ENCODE measurements around the gene PTPRB. TPM values are rescaled to one million over a fixed set of nuclear protein-coding genes. Genes with fewer than 3 reads are reported as not detected.

Gene PTPRB
- total and polyA plus RNA-seq, 2 of the 4 experiments (the other 2 are of a cell fraction) = 4.1 to 6.5 TPM

GRCh38 chr12:70639535-70639934, 2.3 kb upstream of the PTPRB start:
- no TSS peak for BruUV-seq (replicated peaks)
- H3K79me1 ChIP-seq (ENCODE audit: low read depth in 1 of 2, low read length in 2 of 2) = no peaks in the 10 kb centered on the region
- no peak overlapping the region for H3K56ac ChIP-seq (ENCODE audit: extremely low read depth, insufficient read depth, low read length)
- no peaks in the 10 kb centered on the region for H3K4me1 ChIP-seq (ENCODE audit: control insufficient read depth, insufficient read depth, low read length)
- dilution Hi-C loops (cut with HindIII; ENCODE audit: low sequenced_read_pairs, unreplicated experiment) (no loop called here), in situ Hi-C loops (cut with MboI; ENCODE audit: low sequenced_read_pairs) (no loop called here), intact Hi-C loops (cut with micrococcal nuclease) (no loop called here)
- H2BK120ac ChIP-seq (ENCODE audit: low read depth, low read length) = no peak overlapping the region
- H4K8ac ChIP-seq (ENCODE audit: low read depth in 2 of 2, low read length in 2 of 2) = no peak overlapping the region
- no peak overlapping the region for H2BK15ac ChIP-seq (ENCODE audit: low read depth, low read length)
- no peaks in the 10 kb centered on the region for H3K9me1 ChIP-seq (ENCODE audit: insufficient read depth, low read length)
- no peak overlapping the region for H2AFZ ChIP-seq (replicated peaks; ENCODE audit: low read length, poor library complexity)
- no peaks in the 10 kb centered on the region for H4K20me1 ChIP-seq (ENCODE audit: insufficient read depth, low read length)
- no peaks in the 10 kb centered on the region for H3K27me3 ChIP-seq (ENCODE audit: control insufficient read depth, insufficient read depth, low read length)
- H3K23ac ChIP-seq (ENCODE audit: low read depth, low read length) = no peak overlapping the region
- H2AK9ac ChIP-seq (replicated peaks; ENCODE audit: low read depth, low read length, poor library complexity) = no peak overlapping the region
- no peak overlapping the region for H3K4ac ChIP-seq (ENCODE audit: low read depth, low read length)
- no peak overlapping the region for H3K18ac ChIP-seq (ENCODE audit: low read depth, low read length)
- no peak overlapping the region for H3K9ac ChIP-seq (ENCODE audit: low read depth, low read length)
- H2BK5ac ChIP-seq (ENCODE audit: low read depth, low read length, poor library complexity, severe bottlenecking) = no peak overlapping the region
- H3K36me3 ChIP-seq (ENCODE audit: control insufficient read depth, insufficient read depth, low read length) = no peaks in the 10 kb centered on the region
- no peak overlapping the region for H3K4me2 ChIP-seq (ENCODE audit: low read depth, low read length)
- H3K4me3 ChIP-seq (ENCODE audit: insufficient read depth, low read depth, low read length) = no peak overlapping the region
- no CpG with 5 or more reads among the region's 2 CpGs for WGBS, 2 experiments (ENCODE audit: extremely low coverage in 2 of 2, insufficient read length in 1 of 2)
- DNase-seq = no peak
- no peak overlapping the region for H2AK5ac ChIP-seq (ENCODE audit: low read depth, low read length)
- ATAC-seq (ENCODE audit: low read depth) = no peak
- H4K91ac ChIP-seq (ENCODE audit: insufficient read depth, low read depth, low read length) = no peak overlapping the region
- no peak overlapping the region for H4K5ac ChIP-seq (ENCODE audit: low read depth, low read length)
- TF ChIP-seq RCOR1 (IDR thresholded peaks at IDR 0.05; ENCODE audit: insufficient replicate concordance, low read length) = no peak
- no peak overlapping the region for H3K27ac ChIP-seq (ENCODE audit: insufficient read depth, low read length)
- CTCF ChIA-PET = no interaction called here
- POLR2A ChIA-PET (ENCODE audit: unreplicated experiment) = no interaction called here
- no peaks in the 10 kb centered on the region for H3K9me3 ChIP-seq (ENCODE audit: control insufficient read depth, insufficient read depth, low read length)
- no peak overlapping the region for H2BK20ac ChIP-seq (ENCODE audit: low read depth, low read length)
- H3K14ac ChIP-seq (replicated peaks; ENCODE audit: low read depth, low read length) = no peak overlapping the region
